GM12874 (cell line): ENCODE data around the gene USP31.
A peak's percentile ranks its signal among the peaks of the same experiment; 100 is the strongest.

Experiments used
- CTCF ChIP-seq: IDR thresholded peaks from 2 replicates; pipeline ENCODE4 v1.5.1; 2011; ENCODE audit warnings: low read depth, mild to moderate bottlenecking, control low read depth, low read length, moderate library complexity; ENCODE audit not compliant: insufficient read depth

USP31 gene

GRCh38 chr16:23156946-23157460 is 7.8 kb upstream of the USP31 start:
- no peak for TF ChIP-seq CTCF

DNA sequence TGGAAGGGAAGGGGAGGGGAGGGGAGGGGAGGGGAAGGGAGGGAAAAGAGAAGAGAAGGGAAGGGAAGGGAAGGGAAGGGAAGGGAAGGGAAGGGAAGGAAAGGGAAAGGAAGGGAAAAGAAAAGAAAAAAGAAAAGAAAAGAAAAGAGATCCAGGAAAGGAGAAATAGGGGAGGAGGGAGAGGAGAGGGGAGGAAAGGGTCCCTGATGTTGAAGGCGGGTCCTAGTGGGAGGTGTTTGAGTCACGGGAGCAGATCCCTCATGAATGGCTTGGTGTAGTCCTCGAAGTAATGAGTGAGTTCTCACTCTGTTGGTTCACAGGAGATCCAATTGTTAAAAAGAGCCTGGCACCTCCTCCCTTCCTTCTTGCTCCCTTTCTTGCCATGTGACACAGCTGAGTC is 6.9 kb upstream of the USP31 start:
- TF ChIP-seq CTCF: no peak

DNA sequence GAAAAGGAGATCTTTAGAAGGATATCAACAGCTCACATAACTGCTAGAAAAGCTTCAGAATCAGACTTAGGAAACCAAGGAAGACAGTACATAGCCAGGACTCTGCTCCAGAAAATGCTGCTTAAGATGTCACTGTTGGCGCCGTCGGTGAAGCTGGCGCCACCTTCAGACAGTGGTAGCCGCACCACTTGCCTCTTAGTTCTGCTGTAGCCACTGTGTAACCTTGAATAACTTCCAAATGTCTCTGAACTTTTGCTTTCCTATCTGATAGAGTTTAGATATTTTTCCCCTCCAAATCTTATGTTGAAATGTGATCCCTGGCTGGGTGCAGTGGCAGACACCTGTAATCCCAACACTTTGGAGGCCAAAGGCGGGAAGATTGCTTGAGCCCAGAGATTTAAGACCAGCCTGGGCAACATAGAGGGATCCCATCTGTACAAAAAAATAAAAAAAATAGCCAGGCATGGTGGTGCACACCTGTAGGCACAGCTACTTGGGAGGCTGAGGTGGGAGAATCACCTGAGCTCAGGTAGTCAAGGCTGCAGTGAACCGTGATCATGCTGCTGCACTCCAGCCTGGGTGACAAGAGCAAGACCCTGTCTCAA is 6.3 kb upstream of the USP31 start:
- TF ChIP-seq CTCF: peak; percentile 52

- TF ChIP-seq CTCF: no peak
These were observed 3.3 kb upstream of the USP31 start for GRCh38 chr16:23152386-23153178.

GRCh38 chr16:23149993-23150364 is 727 bp upstream of the USP31 start:
- TF ChIP-seq CTCF: no peak

- no peak for TF ChIP-seq CTCF
These were observed 562 bp downstream of the USP31 start for GRCh38 chr16:23148513-23149266.

GRCh38 chr16:23148166-23148512 is 1.1 kb downstream of the USP31 start:
- TF ChIP-seq CTCF: no peak
